GM19351 (cell line): ENCODE data around the gene IDH2.
"Not testable (repeated sequence)": the region's sequence is repeated elsewhere in the genome, so short reads cannot be mapped to it uniquely, and the experiment has no call there.

ENCODE experiments used
- ATAC-seq: cut with Tn5 transposase; IDR thresholded peaks from one replicate; pipeline ENCODE4 v1.9.1; 2021; ENCODE audit warnings: mild to moderate bottlenecking, moderate library complexity; ENCODE audit not compliant: unreplicated experiment

IDH2 gene

GRCh38 chr15:90115783-90116182, 13.5 kb upstream of the IDH2 start:
- no peak for ATAC-seq

GRCh38 chr15:90114451-90114901, 12.2 kb upstream of the IDH2 start:
- no peak for ATAC-seq

GRCh38 chr15:90113166-90113565, 10.9 kb upstream of the IDH2 start:
- ATAC-seq, result no peak

- ATAC-seq, result not testable (repeated sequence)
Observed at GRCh38 chr15:90109163-90109751, 7.0 kb upstream of the IDH2 start.

GRCh38 chr15:90108038-90108437, 5.8 kb upstream of the IDH2 start:
- ATAC-seq, result not testable (repeated sequence)

- no peak for ATAC-seq
Observed at GRCh38 chr15:90106522-90107117, 4.4 kb upstream of the IDH2 start.

GRCh38 chr15:90105521-90105920, 3.3 kb upstream of the IDH2 start:
- no peak for ATAC-seq

GRCh38 chr15:90104551-90104950, 2.3 kb upstream of the IDH2 start:
- ATAC-seq, result no peak

GRCh38 chr15:90103701-90104329, 1.5 kb upstream of the IDH2 start:
- ATAC-seq, result no peak

- ATAC-seq, result no peak
Observed at GRCh38 chr15:90101130-90101968, 919 bp downstream of the IDH2 start.

- ATAC-seq, result no peak
Observed at GRCh38 chr15:90099868-90100831, 2.1 kb downstream of the IDH2 start.

GRCh38 chr15:90099072-90099867, 3.0 kb downstream of the IDH2 start:
- ATAC-seq, result no peak

- ATAC-seq, result peak; percentile 50
Observed at GRCh38 chr15:90097475-90097874, 4.8 kb downstream of the IDH2 start.

- ATAC-seq, result peak; percentile 35
Observed at GRCh38 chr15:90095521-90095959, 6.7 kb downstream of the IDH2 start.

GRCh38 chr15:90091156-90091931, 10.9 kb downstream of the IDH2 start:
- no peak for ATAC-seq

GRCh38 chr15:90090226-90090848, 11.9 kb downstream of the IDH2 start:
- ATAC-seq, result no peak

GRCh38 chr15:90087454-90088154, 14.7 kb downstream of the IDH2 start:
- ATAC-seq, result no peak

- peak; percentile 61 for ATAC-seq
Observed at GRCh38 chr15:90086868-90087268, 15.4 kb downstream of the IDH2 start.
